ENCODE measurements around the gene KRTAP5-4. TPM values are rescaled to one million over a fixed set of nuclear protein-coding genes. Genes with fewer than 3 reads are reported as not detected.

Gene KRTAP5-4
- total and polyA plus RNA-seq, 2 donors (not counting 3 experiments of a cell fraction or from before 2014, with no cell fraction given) = not detected

GRCh38 chr11:1629326-1630185 lies 7.6 kb upstream of the KRTAP5-4 start, which contains the start of gene KRTAP5-5:
Gene KRTAP5-5, plus strand, starts transcription at chr11:1629775. Its CDS starts 66 bp downstream, at chr11:1629841.
- no peaks in the 10 kb centered on the region for H4K20me1 ChIP-seq (replicated peaks; ENCODE audit: control insufficient read depth, extremely low read depth, insufficient read depth, low read length)
- dilution Hi-C loops (cut with MboI; ENCODE audit: extremely low pct_ligation_motif_present, low sequenced_read_pairs) = no loop called here
- H3K4me2 ChIP-seq (ENCODE audit: insufficient read depth, low read length) = no peak within 1 kb of the TSS
- H3K4me1 ChIP-seq (ENCODE audit: control insufficient read depth, extremely low read depth, insufficient read depth, low read length) = no peaks in the 10 kb centered on the region
- H2AFZ ChIP-seq (ENCODE audit: low read depth, low read length) = no peak within 1 kb of the TSS
- FAIRE-seq (no peak), DNase-seq (ENCODE audit: low read depth, low spot score) (no peak)
- peaks cover 0 to 8% of the 10 kb centered on the region in 2 experiments for H3K27me3 ChIP-seq (ENCODE audit: control insufficient read depth in 2 of 2, insufficient read depth in 2 of 2, low read length in 2 of 2)
- TF ChIP-seq FOS (IDR thresholded peaks at IDR 0.05; ENCODE audit: borderline replicate concordance, insufficient read depth, low read length) (no peak), POLR2A (IDR thresholded peaks at IDR 0.05; ENCODE audit: low read depth, low read length) (no peak), EZH2 (IDR thresholded peaks at IDR 0.05; ENCODE audit: borderline replicate concordance, low read depth, low read length, severe bottlenecking) (no peak), JUN (IDR thresholded peaks at IDR 0.05; ENCODE audit: borderline replicate concordance, insufficient read depth, insufficient read length, low read depth) (no peak), GATA2 (IDR thresholded peaks at IDR 0.05; ENCODE audit: insufficient read depth, insufficient read length, low read depth, low read length) (no peak), POLR2AphosphoS5 (IDR thresholded peaks at IDR 0.05; ENCODE audit: insufficient read depth, low read depth, low read length) (no peak), MYC (IDR thresholded peaks at IDR 0.05; ENCODE audit: low read depth, low read length) (no peak)
- TF ChIP-seq, protein P1, sequence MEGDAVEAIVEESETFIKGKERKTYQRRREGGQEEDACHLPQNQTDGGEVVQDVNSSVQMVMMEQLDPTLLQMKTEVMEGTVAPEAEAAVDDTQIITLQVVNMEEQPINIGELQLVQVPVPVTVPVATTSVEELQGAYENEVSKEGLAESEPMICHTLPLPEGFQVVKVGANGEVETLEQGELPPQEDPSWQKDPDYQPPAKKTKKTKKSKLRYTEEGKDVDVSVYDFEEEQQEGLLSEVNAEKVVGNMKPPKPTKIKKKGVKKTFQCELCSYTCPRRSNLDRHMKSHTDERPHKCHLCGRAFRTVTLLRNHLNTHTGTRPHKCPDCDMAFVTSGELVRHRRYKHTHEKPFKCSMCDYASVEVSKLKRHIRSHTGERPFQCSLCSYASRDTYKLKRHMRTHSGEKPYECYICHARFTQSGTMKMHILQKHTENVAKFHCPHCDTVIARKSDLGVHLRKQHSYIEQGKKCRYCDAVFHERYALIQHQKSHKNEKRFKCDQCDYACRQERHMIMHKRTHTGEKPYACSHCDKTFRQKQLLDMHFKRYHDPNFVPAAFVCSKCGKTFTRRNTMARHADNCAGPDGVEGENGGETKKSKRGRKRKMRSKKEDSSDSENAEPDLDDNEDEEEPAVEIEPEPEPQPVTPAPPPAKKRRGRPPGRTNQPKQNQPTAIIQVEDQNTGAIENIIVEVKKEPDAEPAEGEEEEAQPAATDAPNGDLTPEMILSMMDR (IDR thresholded peaks at IDR 0.05; ENCODE audit: extremely low read depth in 1 of 2, insufficient read depth in 1 of 2, low read depth in 1 of 2, low read length in 2 of 2) = no peak
- TF ChIP-seq, protein P2, sequence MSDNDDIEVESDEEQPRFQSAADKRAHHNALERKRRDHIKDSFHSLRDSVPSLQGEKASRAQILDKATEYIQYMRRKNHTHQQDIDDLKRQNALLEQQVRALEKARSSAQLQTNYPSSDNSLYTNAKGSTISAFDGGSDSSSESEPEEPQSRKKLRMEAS (IDR thresholded peaks at IDR 0.05; ENCODE audit: insufficient read depth, insufficient read length) = no peak
- H3K36me3 ChIP-seq (ENCODE audit: control insufficient read depth in 2 of 2, extremely low read depth in 1 of 2, insufficient read depth in 2 of 2, low read length in 2 of 2) = no peaks in the 10 kb centered on the region
- H3K9me3 ChIP-seq (replicated peaks; ENCODE audit: control insufficient read depth, insufficient read depth, low read length) = no peaks in the 10 kb centered on the region
- no peaks in the 10 kb centered on the region for H3K9me1 ChIP-seq (replicated peaks; ENCODE audit: control insufficient read depth, extremely low read depth, insufficient read depth, low read length)
- ChIA-PET POLR2A (no interaction called here), CTCF (interaction anchor here (1.0 to 4.3 kb wide), 11 partner anchors 8 to 523 kb away, joined by 3 to 25 read pairs (median 9); no protein-coding TSS in a partner anchor)
- no peaks in the 10 kb centered on the region for H3K79me2 ChIP-seq (ENCODE audit: control insufficient read depth, insufficient read depth, low read length)
- intact Hi-C loops (cut with micrococcal nuclease) = loop anchor here (1.0 to 2.0 kb wide), 2 partner anchors 35 to 83 kb away; no protein-coding TSS in a partner anchor
- BruUV-seq (replicated peaks) = no TSS peak
- H3K27ac ChIP-seq (ENCODE audit: insufficient read depth, low read depth, low read length) = no peak within 1 kb of the TSS
- H3K4me3 ChIP-seq (replicated peaks in 1 of 3; ENCODE audit: insufficient read depth in 1 of 3, low read depth in 1 of 3, low read length in 3 of 3) = no peak within 1 kb of the TSS
- no peak within 1 kb of the TSS for H3K9ac ChIP-seq (replicated peaks; ENCODE audit: extremely low read depth, insufficient read depth, low read length)

Measured in endothelial cell of umbilical vein (primary cell).